SK-N-SH (cell line): ENCODE results near the gene SLC25A2. TPM values are rescaled to one million over a fixed set of nuclear protein-coding genes. Genes with fewer than 3 reads are reported as not detected.

ENCODE experiments used
- CTCF ChIA-PET: fragments of 300-600, 350-600 bp; formaldehyde crosslinking; extraction: SDS; loops from one replicate; lab custom pipeline; 2021; lab: Yijun Ruan, JAX
- POLR2A ChIA-PET: fragments of 350-600 bp; sonication (Branson Sonifier 250); formaldehyde crosslinking; extraction: SDS; loops from one replicate; lab custom pipeline; 2020; ENCODE audit warnings: antibody characterized with exemption, inconsistent platforms; lab: Yijun Ruan, JAX
- DNase-seq: peaks from one replicate; pipeline ENCODE4 v3.0.0; 2012
- H2AFZ ChIP-seq: fragments of 200-600 bp; sonication (generic); 2 replicates; pipeline ENCODE4 v1.8.1; 2016; ENCODE audit warnings: antibody characterized with exemption, mild to moderate bottlenecking, low read depth
- H3F3A ChIP-seq: fragments of 200-600 bp; sonication (generic); replicated peaks from 2 replicates; pipeline ENCODE3; 2016; ENCODE audit warnings: antibody characterized with exemption, mild to moderate bottlenecking; ENCODE audit not compliant: insufficient read depth
- H3K27ac ChIP-seq, 2 experiments: fragments of 200-500 bp in 1 of 2; fragments of 200-600 bp in 1 of 2; sonication (Bioruptor generic) in 1 of 2; sonication (generic), shearing (Covaris generic) in 1 of 2; 2 replicates each; pipeline versions ENCODE4 v1.5.1 to v1.6.1; 2014 to 2016; ENCODE audit warnings: low read depth in 2 of 2, inconsistent platforms in 1 of 2, low read length in 1 of 2, mild to moderate bottlenecking in 1 of 2, mixed read lengths in 1 of 2
- H3K27me3 ChIP-seq: fragments of 200-600 bp; sonication (generic), shearing (Covaris generic); 2 replicates; pipeline ENCODE4 v1.6.1; 2016; ENCODE audit warnings: mixed run types; ENCODE audit not compliant: insufficient read depth
- H3K36me3 ChIP-seq, 2 experiments: fragments of 200-500 bp in 1 of 2; fragments of 200-600 bp in 1 of 2; sonication (Bioruptor generic) in 1 of 2; sonication (generic) in 1 of 2; replicated peaks in 1 of 2; 2 replicates each; pipeline versions ENCODE3 to v1.5.1; 2014 to 2016; ENCODE audit warnings: low read length in 1 of 2, mild to moderate bottlenecking in 1 of 2; ENCODE audit not compliant: insufficient read depth in 2 of 2, control insufficient read depth in 1 of 2
- H3K4me1 ChIP-seq, 2 experiments: fragments of 200-500 bp in 1 of 2; fragments of 200-600 bp in 1 of 2; sonication (Bioruptor generic) in 1 of 2; sonication (generic), shearing (Covaris generic) in 1 of 2; 2 replicates each; pipeline versions ENCODE4 v1.5.1 to v1.6.1; 2014 to 2016; ENCODE audit warnings: low read depth in 1 of 2, low read length in 1 of 2, mixed run types in 1 of 2; ENCODE audit not compliant: insufficient read depth in 2 of 2, control insufficient read depth in 1 of 2
- H3K4me2 ChIP-seq: fragments of 200-600 bp; sonication (generic), shearing (Covaris generic); 2 replicates; pipeline ENCODE4 v1.6.1; 2017; ENCODE audit warnings: mixed run types
- H3K4me3 ChIP-seq, 2 experiments: fragments of 200-500 bp in 1 of 2; fragments of 200-600 bp in 1 of 2; sonication (Bioruptor generic) in 1 of 2; sonication (generic), shearing (Covaris generic) in 1 of 2; 2 replicates each; pipeline versions ENCODE4 v1.5.1 to v1.8.1; 2014 to 2016; ENCODE audit warnings: low read depth in 2 of 2, inconsistent platforms in 1 of 2, low read length in 1 of 2, mild to moderate bottlenecking in 1 of 2, mixed read lengths in 1 of 2, moderate library complexity in 1 of 2
- H3K79me2 ChIP-seq: fragments of 200-600 bp; sonication (generic); 2 replicates; pipeline ENCODE4 v1.8.1; 2017; ENCODE audit warnings: mild to moderate bottlenecking; ENCODE audit not compliant: insufficient read depth
- H3K9ac ChIP-seq: fragments of 200-600 bp; sonication (generic); 2 replicates; pipeline ENCODE4 v1.6.1; 2017; ENCODE audit warnings: mixed run types
- H3K9me2 ChIP-seq: fragments of 200-600 bp; sonication (generic); 2 replicates; pipeline ENCODE4 v1.6.1; 2017; ENCODE audit warnings: mixed run types
- H3K9me3 ChIP-seq: fragments of 200-600 bp; sonication (generic); 2 replicates; pipeline ENCODE4 v1.6.1; 2017; ENCODE audit warnings: mixed run types, mild to moderate bottlenecking, moderate library complexity
- H4K20me1 ChIP-seq: fragments of 200-600 bp; sonication (generic); 2 replicates; pipeline ENCODE4 v1.6.1; 2017; ENCODE audit warnings: mild to moderate bottlenecking, mixed run types; ENCODE audit not compliant: insufficient read depth
- CHD2 ChIP-seq: fragments of 150-350 bp; IDR thresholded peaks from 2 replicates; pipeline ENCODE4 v1.6.1; 2018; ENCODE audit warnings: low read length; ENCODE audit not compliant: partially characterized antibody
- ELF1 ChIP-seq: IDR thresholded peaks from 2 replicates; pipeline ENCODE4 v1.4.0; 2012
- EZH2phosphoT487 ChIP-seq: fragments of 200-600 bp; sonication (generic); IDR thresholded peaks from 2 replicates; pipeline ENCODE4 v1.6.1; 2017; ENCODE audit warnings: low read depth, mixed run types, mild to moderate bottlenecking, antibody characterized with exemption, moderate library complexity, borderline replicate concordance
- FOXM1 ChIP-seq: IDR thresholded peaks from 2 replicates; pipeline ENCODE4 v1.4.0; 2012; ENCODE audit warnings: low read depth, mild to moderate bottlenecking
- IRF3 ChIP-seq: fragments of 150-350 bp; IDR thresholded peaks from 2 replicates; pipeline ENCODE4 v1.6.1; 2016; ENCODE audit warnings: mild to moderate bottlenecking, low read depth, low read length
- JUND ChIP-seq: IDR thresholded peaks from 2 replicates; pipeline ENCODE4 v1.4.0; 2012
- MAX ChIP-seq: IDR thresholded peaks from 2 replicates; pipeline ENCODE4 v1.4.0; 2012; ENCODE audit warnings: low read depth
- MXI1 ChIP-seq: IDR thresholded peaks from 2 replicates; pipeline ENCODE4 v1.6.1; 2012; ENCODE audit warnings: mild to moderate bottlenecking, low read depth, low read length, improper control_type of control experiment
- POLR2AphosphoS5 ChIP-seq: IDR thresholded peaks from 2 replicates; pipeline ENCODE4 v1.6.1; 2012; ENCODE audit warnings: low read depth, low read length
- RFX5 ChIP-seq: IDR thresholded peaks from 2 replicates; pipeline ENCODE4 v1.6.1; 2012; ENCODE audit warnings: mild to moderate bottlenecking, improper control_type of control experiment, low read length
- SIN3A ChIP-seq: IDR thresholded peaks from 2 replicates; pipeline ENCODE4 v1.6.1; 2012; ENCODE audit warnings: low read depth, mild to moderate bottlenecking, low read length, moderate library complexity, borderline replicate concordance
- TEAD4 ChIP-seq: IDR thresholded peaks from 2 replicates; pipeline ENCODE4 v1.4.0; 2012; ENCODE audit warnings: mild to moderate bottlenecking, borderline replicate concordance; ENCODE audit not compliant: insufficient read depth
- USF2 ChIP-seq: fragments of 150-350 bp; IDR thresholded peaks from 2 replicates; pipeline ENCODE4 v1.6.1; 2017; ENCODE audit warnings: antibody characterized with exemption, low read length, low read depth, borderline replicate concordance
- YY1 ChIP-seq: IDR thresholded peaks from 2 replicates; pipeline ENCODE4 v1.4.0; 2012; ENCODE audit warnings: low read depth, mild to moderate bottlenecking
- ZBTB33 ChIP-seq: IDR thresholded peaks from 2 replicates; pipeline ENCODE4 v1.4.0; 2012; ENCODE audit warnings: low read depth, borderline replicate concordance
- WGBS: methylation state at CpG from one replicate; pipeline ENCODE4 v1.1.6; 2017; ENCODE audit warnings: low lambda C conversion rate; 5-methylcytosine and 5-hydroxymethylcytosine counted together
- polyA plus RNA-seq, 3 experiments: library from polyadenylated mRNA; depleted of rRNA; stranded (reverse); fragments of >200 nt; gene quantifications; 2 replicates each; pipeline ENCODE4 v1.2.3, GENCODE V29; 2012

The SLC25A2 gene
- polyA plus RNA-seq, 1 of the 3 experiments (the other 2 are of a cell fraction), result not detected

- TF ChIP-seq USF2 (no peak), JUND (no peak), SIN3A (no peak), IRF3 (no peak)
- TF ChIP-seq, all 33 proteins: peak for 0
Measured at GRCh38 chr5:141269195-141269594, 34.7 kb downstream of the SLC25A2 start (continued).

GRCh38 chr5:141261238-141261546 lies 42.7 kb downstream of the SLC25A2 start:
- Histone ChIP-seq H3K9me3 (peaks cover 57% of the 10 kb centered on the region), H3K36me3 (peaks cover 0 to 13% of the 10 kb centered on the region in 2 experiments), H3K4me2 (no peak overlapping the region), H3K4me3 (no peak overlapping the region), H4K20me1 (no peaks in the 10 kb centered on the region), H3K9ac (no peak overlapping the region), H2AFZ (no peak overlapping the region), H3K4me1 (no peaks in the 10 kb centered on the region), H3K27me3 (no peaks in the 10 kb centered on the region), H3K9me2 (no peaks in the 10 kb centered on the region), H3F3A (no peaks in the 10 kb centered on the region), H3K79me2 (no peaks in the 10 kb centered on the region), H3K27ac (no peak overlapping the region)
- no peak for DNase-seq
- POLR2A ChIA-PET, result no interaction called here
- 18% methylated on average over 1 of the region's 1 CpG for WGBS
- CTCF ChIA-PET, result no interaction called here
- no peak for TF ChIP-seq POLR2AphosphoS5
- TF ChIP-seq MAX, result no peak
- no peak for TF ChIP-seq ELF1
- TF ChIP-seq FOXM1, result no peak
- no peak for TF ChIP-seq MXI1
- TF ChIP-seq CHD2, result no peak
- no peak for TF ChIP-seq YY1
- no peak for TF ChIP-seq TEAD4
- TF ChIP-seq RFX5, result no peak
- TF ChIP-seq ZBTB33, result no peak
- TF ChIP-seq EZH2phosphoT487, result no peak
